RWPE1 (cell line): ENCODE results near the gene SEMA5A.

Experiments
- CTCF ChIA-PET: fragments of 350-600 bp; sonication (Branson Sonifier 250); formaldehyde crosslinking; extraction: SDS; loops from one replicate; lab custom pipeline; 2021; lab: Yijun Ruan, JAX
- POLR2A ChIA-PET: fragments of 400-600 bp; formaldehyde crosslinking; extraction: SDS; loops from one replicate; lab custom pipeline; 2020; ENCODE audit warnings: antibody characterized with exemption; ENCODE audit not compliant: low non-redundant PET; lab: Yijun Ruan, JAX
- DNase-seq: peaks from one replicate; pipeline ENCODE4 v3.0.0; 2012; ENCODE audit warnings: low spot score
- H3K27ac ChIP-seq: fragments of 450-650 bp; 2 replicates; pipeline ENCODE4 v1.5.1; 2017
- CTCF ChIP-seq: fragments of 450-650 bp; conservative IDR thresholded peaks from 2 replicates; pipeline ENCODE4 v1.5.1; 2017; ENCODE audit warnings: low read depth, mild to moderate bottlenecking

Gene SEMA5A

GRCh38 chr5:9456435-9457042 is 89.3 kb downstream of the SEMA5A start:
- H3K27ac ChIP-seq: no peak overlapping the region
- DNase-seq: no peak
- CTCF ChIA-PET: no interaction called here
- TF ChIP-seq CTCF: no peak
- POLR2A ChIA-PET: no interaction called here

GRCh38 chr5:9455826-9456434 is 89.9 kb downstream of the SEMA5A start:
- ChIA-PET CTCF (no interaction called here), POLR2A (no interaction called here)
- no peak overlapping the region for H3K27ac ChIP-seq
- no peak for TF ChIP-seq CTCF
- no peak for DNase-seq

GRCh38 chr5:9454491-9454890 is 91.4 kb downstream of the SEMA5A start:
- CTCF ChIA-PET: no interaction called here

GRCh38 chr5:9454012-9454481 is 91.8 kb downstream of the SEMA5A start:
- no peak overlapping the region for H3K27ac ChIP-seq
- POLR2A ChIA-PET: no interaction called here
- no peak for DNase-seq
- no peak for TF ChIP-seq CTCF
- CTCF ChIA-PET: no interaction called here

More at GRCh38 chr5:9454491-9454890, 91.4 kb downstream of the SEMA5A start:
- no peak for TF ChIP-seq CTCF
- H3K27ac ChIP-seq: no peak overlapping the region
- DNase-seq: no peak
- POLR2A ChIA-PET: no interaction called here

- POLR2A ChIA-PET: no interaction called here
- TF ChIP-seq CTCF: no peak
- H3K27ac ChIP-seq: no peak overlapping the region
- CTCF ChIA-PET: no interaction called here
- no peak for DNase-seq
Measured at GRCh38 chr5:9453480-9454011, 92.3 kb downstream of the SEMA5A start.

GRCh38 chr5:9452181-9452580 is 93.7 kb downstream of the SEMA5A start:
- no peak for DNase-seq
- ChIA-PET POLR2A (no interaction called here), CTCF (no interaction called here)
- no peak overlapping the region for H3K27ac ChIP-seq
- no peak for TF ChIP-seq CTCF
